ENCODE measurements around the gene PLXNA4. TPM values are rescaled to one million over a fixed set of nuclear protein-coding genes. Genes with fewer than 3 reads are reported as not detected.

PLXNA4 gene
- total RNA-seq, 1 experiment from 2014 or later: not detected

- DNase-seq (ENCODE audit: unreplicated experiment): no peak
- intact Hi-C loops (cut with micrococcal nuclease): no loop called here
- H3K27ac Mint-ChIP-seq (ENCODE audit: low read depth, unreplicated experiment): no peak overlapping the region
- H3K4me1 Mint-ChIP-seq (ENCODE audit: insufficient read depth, unreplicated experiment): no peaks in the 10 kb centered on the region
- H3K36me3 Mint-ChIP-seq (ENCODE audit: insufficient read depth, unreplicated experiment): no peaks in the 10 kb centered on the region
- H3K27me3 Mint-ChIP-seq (ENCODE audit: insufficient read depth, unreplicated experiment): peaks cover 27% of the 10 kb centered on the region
- ChIA-PET CTCF (no interaction called here), POLR2A (no interaction called here)
- BruUV-seq (replicated peaks): no TSS peak
- H3K9me3 Mint-ChIP-seq (ENCODE audit: unreplicated experiment): peaks cover 8% of the 10 kb centered on the region
- TF ChIP-seq CTCF (IDR thresholded peaks at IDR 0.05; ENCODE audit: unreplicated experiment): no peak
- H3K4me3 Mint-ChIP-seq (ENCODE audit: unreplicated experiment): no peak overlapping the region
Measured at GRCh38 chr7:132150711-132151110, 425.6 kb downstream of the PLXNA4 start.

- intact Hi-C loops (cut with micrococcal nuclease): loop anchor here (5.0 kb wide), 2 partner anchors 82 to 462 kb away; no protein-coding TSS in a partner anchor
- no peak overlapping the region for H3K4me3 Mint-ChIP-seq (ENCODE audit: unreplicated experiment)
- peaks cover 8% of the 10 kb centered on the region for H3K9me3 Mint-ChIP-seq (ENCODE audit: unreplicated experiment)
- ChIA-PET POLR2A (no interaction called here), CTCF (interaction anchor here (0.5 to 0.8 kb wide), 2 partner anchors 80 to 202 kb away, joined by 3 to 4 read pairs; no protein-coding TSS in a partner anchor)
- BruUV-seq (replicated peaks): no TSS peak
- no peak for TF ChIP-seq CTCF (IDR thresholded peaks at IDR 0.05; ENCODE audit: unreplicated experiment)
- H3K27ac Mint-ChIP-seq (ENCODE audit: low read depth, unreplicated experiment): no peak overlapping the region
- peaks cover 6% of the 10 kb centered on the region for H3K4me1 Mint-ChIP-seq (ENCODE audit: insufficient read depth, unreplicated experiment)
- H3K27me3 Mint-ChIP-seq (ENCODE audit: insufficient read depth, unreplicated experiment): peaks cover 26% of the 10 kb centered on the region
- no peaks in the 10 kb centered on the region for H3K36me3 Mint-ChIP-seq (ENCODE audit: insufficient read depth, unreplicated experiment)
- DNase-seq (ENCODE audit: unreplicated experiment): no peak
Measured at GRCh38 chr7:132149436-132150304, 426.6 kb downstream of the PLXNA4 start.

- no peak for TF ChIP-seq CTCF (IDR thresholded peaks at IDR 0.05; ENCODE audit: unreplicated experiment)
- intact Hi-C loops (cut with micrococcal nuclease): loop anchor here (5.0 kb wide), 2 partner anchors 82 to 462 kb away; no protein-coding TSS in a partner anchor
- no peaks in the 10 kb centered on the region for H3K36me3 Mint-ChIP-seq (ENCODE audit: insufficient read depth, unreplicated experiment)
- ChIA-PET CTCF (interaction anchor here (0.8 kb wide), 1 partner anchor 201 kb away, joined by 4 read pairs; no protein-coding TSS in a partner anchor), POLR2A (no interaction called here)
- H3K4me3 Mint-ChIP-seq (ENCODE audit: unreplicated experiment): no peak overlapping the region
- peaks cover 26% of the 10 kb centered on the region for H3K27me3 Mint-ChIP-seq (ENCODE audit: insufficient read depth, unreplicated experiment)
- H3K9me3 Mint-ChIP-seq (ENCODE audit: unreplicated experiment): peaks cover 8% of the 10 kb centered on the region
- no peak for DNase-seq (ENCODE audit: unreplicated experiment)
- no TSS peak for BruUV-seq (replicated peaks)
- H3K4me1 Mint-ChIP-seq (ENCODE audit: insufficient read depth, unreplicated experiment): peaks cover 6% of the 10 kb centered on the region
- H3K27ac Mint-ChIP-seq (ENCODE audit: low read depth, unreplicated experiment): no peak overlapping the region
Measured at GRCh38 chr7:132148876-132149275, 427.4 kb downstream of the PLXNA4 start.

- no TSS peak for BruUV-seq (replicated peaks)
- Mint-ChIP-seq H3K36me3 (ENCODE audit: insufficient read depth, unreplicated experiment) (no peaks in the 10 kb centered on the region), H3K4me1 (ENCODE audit: insufficient read depth, unreplicated experiment) (peaks cover 6% of the 10 kb centered on the region), H3K4me3 (ENCODE audit: unreplicated experiment) (no peak overlapping the region), H3K27ac (ENCODE audit: low read depth, unreplicated experiment) (no peak overlapping the region), H3K9me3 (ENCODE audit: unreplicated experiment) (no peaks in the 10 kb centered on the region), H3K27me3 (ENCODE audit: insufficient read depth, unreplicated experiment) (peaks cover under 1% of the 10 kb centered on the region)
- peak; percentile 90 for DNase-seq (ENCODE audit: unreplicated experiment)
- CTCF ChIA-PET: interaction anchor here (0.5 to 1.4 kb wide), 8 partner anchors 10 to 389 kb away, joined by 3 to 8 read pairs (median 4); no protein-coding TSS in a partner anchor
- intact Hi-C loops (cut with micrococcal nuclease): loop anchor here (1.0 to 5.0 kb wide), 3 partner anchors 78 to 458 kb away; no protein-coding TSS in a partner anchor
- peak; percentile 13 for TF ChIP-seq CTCF (IDR thresholded peaks at IDR 0.05; ENCODE audit: unreplicated experiment)
- POLR2A ChIA-PET: interaction anchor here (0.9 kb wide), 1 partner anchor 137 kb away, joined by 4 read pairs; no protein-coding TSS in a partner anchor
Measured at GRCh38 chr7:132145466-132145865, 430.8 kb downstream of the PLXNA4 start.
